ENCODE measurements around the gene KIAA1328. TPM values are rescaled to one million over a fixed set of nuclear protein-coding genes. Genes with fewer than 3 reads are reported as not detected.

Gene KIAA1328
- total and polyA plus RNA-seq, 4 donors = 0.95 to 7.4 (median 2.9) TPM

- no peaks in the 10 kb centered on the region for H3K36me3 ChIP-seq (ENCODE audit: control insufficient read depth in 4 of 4, insufficient read depth in 3 of 4, low read depth in 1 of 4, low read length in 3 of 4)
- H3K9me3 ChIP-seq (ENCODE audit: control insufficient read depth in 4 of 4, low read length in 3 of 4) = peaks cover 4 to 16% (median 10%) of the 10 kb centered on the region in 4 donors
- DNase-seq (ENCODE audit: low spot score) = no peak
- H3K9ac ChIP-seq (ENCODE audit: low read depth in 1 of 2, low read length in 2 of 2) = no peak overlapping the region
- WGBS = over 99% methylated on average over 2 of the region's 2 CpGs
- H3K4me3 ChIP-seq (ENCODE audit: low read depth in 1 of 3, low read length in 3 of 3) = no peak overlapping the region
- TF ChIP-seq ATF3 (IDR thresholded peaks at IDR 0.05) (no peak), FOXA2 (IDR thresholded peaks at IDR 0.05) (no peak), GABPA (IDR thresholded peaks at IDR 0.05 in 1 of 2, conservative IDR thresholded peaks at IDR 0.05 in 1 of 2) (no peak), NR2F2 (IDR thresholded peaks at IDR 0.05) (no peak)
- H3K4me1 ChIP-seq (ENCODE audit: control insufficient read depth in 4 of 4, insufficient read depth in 4 of 4, low read length in 3 of 4) = peaks cover 0 to 2% (median 0%) of the 10 kb centered on the region in 4 donors
- H3K27ac ChIP-seq (ENCODE audit: low read depth in 1 of 2, low read length in 2 of 2) = no peak overlapping the region
- H3K27me3 ChIP-seq (ENCODE audit: control insufficient read depth in 4 of 4, insufficient read depth in 4 of 4, low read length in 3 of 4) = no peaks in the 10 kb centered on the region
Observed at GRCh38 chr18:37042381-37042780, 213.5 kb downstream of the KIAA1328 start.

DNA sequence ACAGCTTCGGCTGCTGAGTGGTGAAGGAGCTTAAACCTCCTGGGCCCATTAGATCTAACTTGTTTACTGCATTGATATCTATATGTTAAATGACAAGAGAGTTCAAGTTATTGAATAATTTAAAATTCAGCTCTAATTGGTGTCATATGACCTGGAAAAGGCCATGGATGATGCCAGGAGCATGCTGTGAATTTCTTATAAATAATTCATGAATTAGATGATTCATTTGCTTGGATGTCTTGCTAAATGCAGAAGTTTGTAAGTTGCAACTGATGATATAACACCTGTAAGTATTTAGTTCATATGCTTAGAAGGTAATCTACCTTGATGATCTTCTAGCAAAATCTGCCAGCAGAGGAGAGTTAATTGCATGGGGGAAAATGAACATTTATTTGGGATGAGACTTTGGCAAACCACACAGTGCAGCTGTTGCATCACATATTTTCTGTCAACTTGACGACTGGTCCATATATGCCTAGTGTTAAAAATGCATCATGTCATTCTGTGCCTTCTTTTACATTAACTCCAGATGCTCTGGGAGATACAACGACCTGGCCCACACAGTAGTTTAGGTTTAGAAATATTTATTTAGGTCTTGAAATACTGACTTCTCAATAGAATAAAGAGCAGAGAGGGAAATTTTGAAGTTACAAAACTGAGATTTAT is 226.3 kb downstream of the KIAA1328 start:
- Histone ChIP-seq H3K27me3 (ENCODE audit: control insufficient read depth in 4 of 4, insufficient read depth in 4 of 4, low read length in 3 of 4) (no peaks in the 10 kb centered on the region), H3K4me3 (ENCODE audit: low read depth in 1 of 3, low read length in 3 of 3) (no peak overlapping the region), H3K36me3 (ENCODE audit: control insufficient read depth in 4 of 4, insufficient read depth in 3 of 4, low read depth in 1 of 4, low read length in 3 of 4) (no peaks in the 10 kb centered on the region), H3K4me1 (ENCODE audit: control insufficient read depth in 4 of 4, insufficient read depth in 4 of 4, low read length in 3 of 4) (no peaks in the 10 kb centered on the region), H3K9ac (ENCODE audit: low read depth in 1 of 2, low read length in 2 of 2) (no peak overlapping the region), H3K9me3 (ENCODE audit: control insufficient read depth in 4 of 4, low read length in 3 of 4) (no peaks in the 10 kb centered on the region), H3K27ac (ENCODE audit: low read depth in 1 of 2, low read length in 2 of 2) (no peak overlapping the region)
- WGBS = 82% methylated on average over 3 of the region's 3 CpGs
- no peak for TF ChIP-seq GABPA (IDR thresholded peaks at IDR 0.05 in 1 of 2, conservative IDR thresholded peaks at IDR 0.05 in 1 of 2)
- no peak for TF ChIP-seq EGR1 (IDR thresholded peaks at IDR 0.05; ENCODE audit: low read depth in 2 of 2)
- no peak for TF ChIP-seq RXRA (IDR thresholded peaks at IDR 0.05)
- no peak for TF ChIP-seq NR2F2 (IDR thresholded peaks at IDR 0.05)
- no peak for TF ChIP-seq TAF1 (conservative IDR thresholded peaks at IDR 0.05)
- no peak for TF ChIP-seq RAD21 (IDR thresholded peaks at IDR 0.05)
- no peak for TF ChIP-seq HNF4A (conservative IDR thresholded peaks at IDR 0.05)
- TF ChIP-seq FOXA2 (IDR thresholded peaks at IDR 0.05) = no peak
- TF ChIP-seq REST (IDR thresholded peaks at IDR 0.05) = no peak
- TF ChIP-seq YY1 (IDR thresholded peaks at IDR 0.05) = no peak
- TF ChIP-seq HNF4G (IDR thresholded peaks at IDR 0.05) = no peak
- no peak for TF ChIP-seq ATF3 (IDR thresholded peaks at IDR 0.05)
- no peak for TF ChIP-seq JUND (IDR thresholded peaks at IDR 0.05)
- TF ChIP-seq, protein P1, sequence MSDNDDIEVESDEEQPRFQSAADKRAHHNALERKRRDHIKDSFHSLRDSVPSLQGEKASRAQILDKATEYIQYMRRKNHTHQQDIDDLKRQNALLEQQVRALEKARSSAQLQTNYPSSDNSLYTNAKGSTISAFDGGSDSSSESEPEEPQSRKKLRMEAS (IDR thresholded peaks at IDR 0.05) = no peak
- TF ChIP-seq FOXA1 (IDR thresholded peaks at IDR 0.05) = no peak
- no peak for TF ChIP-seq ZBTB33 (IDR thresholded peaks at IDR 0.05)
- no peak for TF ChIP-seq SP1 (IDR thresholded peaks at IDR 0.05)
- TF ChIP-seq, protein P2, sequence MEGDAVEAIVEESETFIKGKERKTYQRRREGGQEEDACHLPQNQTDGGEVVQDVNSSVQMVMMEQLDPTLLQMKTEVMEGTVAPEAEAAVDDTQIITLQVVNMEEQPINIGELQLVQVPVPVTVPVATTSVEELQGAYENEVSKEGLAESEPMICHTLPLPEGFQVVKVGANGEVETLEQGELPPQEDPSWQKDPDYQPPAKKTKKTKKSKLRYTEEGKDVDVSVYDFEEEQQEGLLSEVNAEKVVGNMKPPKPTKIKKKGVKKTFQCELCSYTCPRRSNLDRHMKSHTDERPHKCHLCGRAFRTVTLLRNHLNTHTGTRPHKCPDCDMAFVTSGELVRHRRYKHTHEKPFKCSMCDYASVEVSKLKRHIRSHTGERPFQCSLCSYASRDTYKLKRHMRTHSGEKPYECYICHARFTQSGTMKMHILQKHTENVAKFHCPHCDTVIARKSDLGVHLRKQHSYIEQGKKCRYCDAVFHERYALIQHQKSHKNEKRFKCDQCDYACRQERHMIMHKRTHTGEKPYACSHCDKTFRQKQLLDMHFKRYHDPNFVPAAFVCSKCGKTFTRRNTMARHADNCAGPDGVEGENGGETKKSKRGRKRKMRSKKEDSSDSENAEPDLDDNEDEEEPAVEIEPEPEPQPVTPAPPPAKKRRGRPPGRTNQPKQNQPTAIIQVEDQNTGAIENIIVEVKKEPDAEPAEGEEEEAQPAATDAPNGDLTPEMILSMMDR (IDR thresholded peaks at IDR 0.05; ENCODE audit: low read depth, low read length, missing input control) = no peak
- DNase-seq (ENCODE audit: low spot score) = no peak
